Mesodermal cell (in vitro differentiated cells): ENCODE results near the gene HS1BP3.

Experiments used
- H3K27ac ChIP-seq: 2 replicates; pipeline ENCODE4 v1.7.0; 2013; ENCODE audit warnings: mild to moderate bottlenecking, low read depth, low read length, moderate library complexity; ENCODE audit not compliant: severe bottlenecking
- H3K36me3 ChIP-seq: 2 replicates; pipeline ENCODE4 v1.7.1; 2013; ENCODE audit warnings: mild to moderate bottlenecking, low read length, moderate library complexity; ENCODE audit not compliant: control insufficient read depth, insufficient read depth
- H3K4me1 ChIP-seq: one replicate; pipeline ENCODE4 v1.7.1; 2013; ENCODE audit warnings: mild to moderate bottlenecking, low read length; ENCODE audit not compliant: insufficient read depth, control insufficient read depth, poor library complexity, severe bottlenecking
- H3K4me3 ChIP-seq: 2 replicates; pipeline ENCODE4 v1.7.0; 2013; ENCODE audit warnings: low read length, control low read depth, mild to moderate bottlenecking; ENCODE audit not compliant: insufficient read depth, poor library complexity, severe bottlenecking; ENCODE audit errors: extremely low read depth
- H3K9me3 ChIP-seq: 2 replicates; pipeline ENCODE4 v1.7.1; 2013; ENCODE audit warnings: mild to moderate bottlenecking, low read length, moderate library complexity; ENCODE audit not compliant: control insufficient read depth
- WGBS, 2 experiments: methylation state at CpG; one replicate each; pipeline ENCODE4 v1.1.5; 2013; ENCODE audit warnings: missing lambda C conversion rate in 2 of 2; ENCODE audit not compliant: insufficient coverage in 2 of 2; 5-methylcytosine and 5-hydroxymethylcytosine counted together

Gene HS1BP3

DNA sequence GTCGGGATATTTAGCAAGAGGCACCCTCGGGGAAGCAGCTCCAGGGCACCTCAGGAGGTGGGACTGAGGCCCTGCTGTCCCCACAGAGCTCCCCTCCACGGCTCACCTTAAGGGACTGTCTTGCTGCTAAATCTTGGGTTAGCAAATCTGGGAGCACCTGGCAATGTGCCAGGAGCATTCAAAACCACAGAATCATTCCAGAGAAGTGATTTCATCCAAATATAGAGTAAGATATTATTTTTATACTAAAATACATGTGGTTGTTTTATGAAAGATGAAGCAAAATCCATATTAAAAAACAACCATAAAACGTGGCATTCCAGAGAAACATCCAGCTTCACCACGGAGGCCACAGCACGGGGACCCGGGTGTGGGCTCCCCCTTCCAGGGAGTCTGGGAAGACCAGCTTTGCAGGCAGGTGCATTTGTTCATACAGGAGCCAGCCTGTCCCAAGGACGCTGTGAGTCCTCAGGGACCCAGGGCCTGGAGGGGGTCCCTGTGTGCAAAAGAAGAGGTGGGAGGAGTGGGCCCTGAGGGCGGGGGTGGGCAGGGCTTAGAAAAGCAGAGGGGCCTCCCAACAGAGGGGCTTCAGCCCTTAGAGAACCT, 16.3 kb downstream of the HS1BP3 start:
- H3K36me3 ChIP-seq, result peaks cover 31% of the 10 kb centered on the region
- WGBS, 2 experiments, result 85 to 87% methylated on average over 7 to 9 of the region's 9 CpGs
- H3K4me3 ChIP-seq, result no peak overlapping the region
- peaks cover 7% of the 10 kb centered on the region for H3K4me1 ChIP-seq
- H3K27ac ChIP-seq, result no peak overlapping the region
- no peaks in the 10 kb centered on the region for H3K9me3 ChIP-seq

DNA sequence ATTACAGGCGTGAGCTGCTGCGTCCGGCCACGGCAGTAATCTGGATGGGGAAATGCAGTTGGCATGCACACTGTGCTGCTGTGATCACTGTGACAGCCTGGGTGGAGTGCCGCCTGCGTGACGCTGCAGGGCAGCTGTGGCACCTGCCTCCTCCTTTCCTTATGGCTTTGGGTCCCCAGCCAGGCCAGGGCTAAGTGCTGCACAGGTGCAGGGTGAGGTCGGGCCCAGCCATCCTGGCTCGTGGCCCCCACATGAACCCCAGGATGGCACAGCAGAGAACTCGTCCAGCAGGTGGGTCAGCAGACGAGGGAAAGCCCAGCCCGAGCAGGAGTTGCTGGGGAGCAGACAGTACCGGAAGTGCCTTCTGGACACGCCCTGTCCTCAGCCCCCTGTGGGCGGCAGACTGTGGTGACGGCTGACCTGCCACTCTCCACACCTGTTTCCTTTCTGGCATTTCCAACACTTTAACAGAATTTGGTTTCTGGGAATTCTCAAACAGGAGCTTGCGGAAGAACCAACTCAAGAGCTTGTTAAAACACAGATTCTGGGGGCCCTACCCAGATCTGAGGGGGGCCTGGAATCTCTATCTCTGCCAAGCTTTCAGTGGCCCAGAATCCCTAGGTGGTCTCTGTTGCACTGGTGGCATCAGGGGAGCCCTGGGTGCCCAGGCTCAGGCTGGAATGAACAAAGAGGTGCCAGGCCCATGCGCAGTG, 16.9 kb downstream of the HS1BP3 start:
- Histone ChIP-seq H3K4me1 (peaks cover 7% of the 10 kb centered on the region), H3K27ac (no peak overlapping the region), H3K36me3 (peaks cover 25% of the 10 kb centered on the region), H3K9me3 (no peaks in the 10 kb centered on the region), H3K4me3 (no peak overlapping the region)
- 92 to 95% methylated on average over 18 of the region's 18 CpGs for WGBS, 2 experiments

GRCh38 chr2:20633001-20633400, 17.9 kb downstream of the HS1BP3 start:
- Histone ChIP-seq H3K27ac (no peak overlapping the region), H3K36me3 (peaks cover 21% of the 10 kb centered on the region), H3K4me3 (no peak overlapping the region), H3K9me3 (no peaks in the 10 kb centered on the region), H3K4me1 (peaks cover 7% of the 10 kb centered on the region)
- 100% methylated on average over 3 of the region's 4 CpGs; no CpG with 5 or more reads in 1 of the 2 experiments for WGBS, 2 experiments

DNA sequence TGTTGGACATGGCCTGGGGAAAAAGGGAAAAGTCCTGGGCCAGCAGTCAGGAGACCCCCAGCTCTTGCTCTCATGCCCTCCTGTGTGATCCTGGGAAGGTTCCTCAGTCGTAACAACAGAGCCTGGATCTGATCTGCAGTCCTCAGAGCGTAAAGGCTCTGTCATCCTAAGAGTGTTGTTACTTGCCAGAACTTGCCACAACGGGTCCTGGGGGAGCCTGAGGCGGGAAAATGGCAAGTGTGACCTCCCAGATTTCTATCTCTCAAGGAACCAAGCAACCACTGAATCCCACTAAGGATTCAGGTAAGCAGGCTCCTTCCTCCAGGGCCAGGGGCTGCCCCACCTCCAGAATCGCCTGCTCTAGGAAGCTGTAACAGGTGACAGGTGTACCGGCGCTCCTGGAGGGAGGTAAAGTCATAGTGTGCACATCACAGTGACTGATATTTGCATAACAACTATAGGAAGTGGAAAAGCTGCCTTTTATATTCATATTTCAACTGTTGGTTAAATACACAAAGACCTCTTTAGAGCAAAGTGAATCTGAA, 18.4 kb downstream of the HS1BP3 start:
- H3K36me3 ChIP-seq, result peaks cover 18% of the 10 kb centered on the region
- H3K4me1 ChIP-seq, result peaks cover 9% of the 10 kb centered on the region
- WGBS, 2 experiments, result 96 to 98% methylated on average over 2 to 4 of the region's 7 CpGs
- H3K9me3 ChIP-seq, result no peaks in the 10 kb centered on the region
- no peak overlapping the region for H3K4me3 ChIP-seq
- no peak overlapping the region for H3K27ac ChIP-seq

DNA sequence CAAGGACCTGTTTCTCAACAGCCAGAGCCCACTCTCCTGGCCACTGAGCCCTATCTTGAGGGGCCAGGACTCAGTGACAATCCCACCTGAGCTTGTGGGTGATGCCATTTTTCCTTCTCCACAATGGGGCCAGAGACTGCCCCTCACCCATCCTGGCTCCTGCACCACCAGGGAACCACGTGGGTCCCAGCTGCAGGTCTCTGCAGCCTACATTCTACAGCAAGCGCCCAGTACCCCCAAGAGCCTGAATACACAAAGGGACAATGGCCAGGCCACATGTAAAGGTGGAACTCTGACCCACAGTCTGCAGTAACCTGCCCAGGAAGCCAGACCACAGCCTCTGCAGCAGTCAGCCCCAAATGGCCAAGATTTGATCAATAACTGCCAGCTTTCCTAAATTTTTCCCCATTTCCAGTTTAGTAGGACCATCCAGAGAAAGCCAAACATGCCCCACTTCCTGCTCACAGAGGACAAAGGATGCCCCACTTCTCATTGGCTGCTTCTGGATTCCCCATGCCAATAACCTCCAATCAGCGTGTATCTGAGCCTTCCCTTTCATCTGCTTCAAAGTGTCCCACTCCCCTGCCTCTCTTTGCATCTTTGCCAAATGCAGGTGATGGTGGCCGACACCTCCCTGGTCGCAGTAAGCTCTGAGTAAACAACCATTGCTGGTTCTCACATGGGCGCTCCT, 19.1 kb downstream of the HS1BP3 start:
- no peaks in the 10 kb centered on the region for H3K9me3 ChIP-seq
- WGBS, 2 experiments, result 90 to 96% methylated on average over 6 of the region's 6 CpGs

GRCh38 chr2:20630967-20631366, 19.9 kb downstream of the HS1BP3 start:
- Histone ChIP-seq H3K27ac (no peak overlapping the region), H3K36me3 (peaks cover 16% of the 10 kb centered on the region), H3K4me1 (peaks cover 15% of the 10 kb centered on the region), H3K4me3 (no peak overlapping the region), H3K9me3 (no peaks in the 10 kb centered on the region)
- 89 to 91% methylated on average over 4 of the region's 4 CpGs for WGBS, 2 experiments

More for the DNA sequence above, 19.1 kb downstream of the HS1BP3 start:
- H3K4me3 ChIP-seq, result no peak overlapping the region
- no peak overlapping the region for H3K27ac ChIP-seq
- H3K36me3 ChIP-seq, result peaks cover 16% of the 10 kb centered on the region
- peaks cover 15% of the 10 kb centered on the region for H3K4me1 ChIP-seq

- Histone ChIP-seq H3K36me3 (peaks cover 16% of the 10 kb centered on the region), H3K9me3 (no peaks in the 10 kb centered on the region), H3K27ac (no peak overlapping the region), H3K4me1 (peaks cover 8% of the 10 kb centered on the region), H3K4me3 (no peak overlapping the region)
- WGBS, 2 experiments, result 83 to 89% methylated on average over 11 to 12 of the region's 12 CpGs
These were observed 21.2 kb downstream of the HS1BP3 start for GRCh38 chr2:20629581-20630171.

DNA sequence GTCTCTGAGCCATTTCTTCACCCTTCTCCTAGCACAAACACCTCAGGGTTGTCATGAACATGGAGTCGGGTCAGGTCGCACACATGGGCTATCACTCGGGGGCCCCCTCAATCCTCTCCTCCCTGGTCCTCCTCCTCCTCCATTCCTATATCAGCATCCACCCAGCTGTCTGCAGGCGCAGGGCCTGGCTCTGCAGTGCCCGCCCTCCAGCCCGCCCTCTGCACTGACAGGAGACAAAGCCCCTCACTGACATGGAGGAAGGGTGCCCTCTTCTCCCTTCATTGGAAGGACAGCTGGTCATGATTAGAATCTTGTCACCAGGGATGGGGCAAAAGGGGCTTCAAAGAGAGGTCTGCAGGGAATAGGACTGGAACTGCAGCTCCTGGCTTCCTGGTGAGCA, 21.7 kb downstream of the HS1BP3 start:
- WGBS, 2 experiments, result 76 to 90% methylated on average over 5 to 6 of the region's 6 CpGs
- Histone ChIP-seq H3K36me3 (peaks cover 16% of the 10 kb centered on the region), H3K4me3 (no peak overlapping the region), H3K4me1 (peaks cover 8% of the 10 kb centered on the region), H3K9me3 (no peaks in the 10 kb centered on the region), H3K27ac (no peak overlapping the region)

DNA sequence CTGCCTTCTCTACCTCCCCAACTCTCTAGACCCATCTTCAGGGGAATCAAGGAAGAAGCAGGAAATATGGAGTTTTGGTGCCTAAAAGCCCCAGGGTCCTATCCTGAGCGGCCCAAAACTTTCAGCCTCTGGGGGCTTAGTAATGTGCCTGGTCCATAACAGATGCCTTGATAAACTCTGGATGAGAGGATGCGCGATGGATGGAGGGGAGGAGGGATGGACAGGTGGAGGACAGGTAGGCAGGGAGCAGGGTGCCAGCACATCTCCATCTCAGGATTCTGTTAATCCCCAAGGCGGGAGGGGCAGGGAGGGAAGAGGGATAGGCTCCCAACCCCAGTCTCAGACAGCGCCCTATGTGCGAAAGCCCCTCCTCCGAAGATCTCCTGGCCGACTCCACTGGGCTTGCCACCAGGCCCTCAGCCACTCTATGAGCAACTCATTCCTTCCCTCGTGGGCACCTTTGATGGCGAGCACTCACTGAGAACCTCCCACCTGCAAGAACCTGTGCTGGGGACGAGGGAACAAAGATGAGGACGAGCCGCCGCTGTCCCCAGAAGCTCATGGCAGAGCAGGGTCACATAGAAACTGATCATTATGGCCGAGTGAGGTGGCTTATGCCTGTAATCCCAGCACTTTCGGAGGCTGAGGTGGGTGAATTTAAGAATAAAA, 23.1 kb downstream of the HS1BP3 start:
- Histone ChIP-seq H3K36me3 (peaks cover 17% of the 10 kb centered on the region), H3K9me3 (no peaks in the 10 kb centered on the region), H3K27ac (no peak overlapping the region), H3K4me1 (peaks cover 12% of the 10 kb centered on the region), H3K4me3 (no peak overlapping the region)
- WGBS, 2 experiments, result 77 to 86% methylated on average over 10 to 13 of the region's 16 CpGs
